Kasumi-1 (cell line): ENCODE measurements around the gene MSMP.

ENCODE experiments used
- DNase-seq, 2 experiments: peaks; one replicate each; lab custom pipeline; 2025; lab: John Stamatoyannopoulos, UW

The MSMP gene

GRCh38 chr9:35754264-35754663 is at the start of gene MSMP:
MSMP (minus strand) TSS chr9:35754276; CDS start chr9:35754129, 147 bp downstream.
- no peak for DNase-seq

- DNase-seq, result no peak
Measured at GRCh38 chr9:35801328-35802128, 47.5 kb upstream of the MSMP start.

GRCh38 chr9:35800530-35800929 is 46.5 kb upstream of the MSMP start:
- no peak for DNase-seq

- no peak for DNase-seq
Measured at GRCh38 chr9:35798658-35799374, 44.7 kb upstream of the MSMP start.

- no peak for DNase-seq
Measured at GRCh38 chr9:35797311-35798109, 43.4 kb upstream of the MSMP start.

- DNase-seq, result no peak
Measured at GRCh38 chr9:35795695-35796094, 41.6 kb upstream of the MSMP start.

GRCh38 chr9:35793461-35793860 is 39.4 kb upstream of the MSMP start:
- no peak for DNase-seq

- no peak for DNase-seq
Measured at GRCh38 chr9:35792826-35793225, 38.8 kb upstream of the MSMP start.

- no peak for DNase-seq
Measured at GRCh38 chr9:35792024-35792813, 38.1 kb upstream of the MSMP start.

- no peak for DNase-seq
Measured at GRCh38 chr9:35791297-35791921, 37.3 kb upstream of the MSMP start, which contains the start of gene NPR2. NPR2 (plus strand) TSS chr9:35791591; CDS start chr9:35792409, 818 bp downstream.

- DNase-seq, result peak; percentile 66 to 83
Measured at GRCh38 chr9:35790385-35791296, 36.6 kb upstream of the MSMP start.

GRCh38 chr9:35790025-35790384 is 35.9 kb upstream of the MSMP start:
- no peak for DNase-seq

- DNase-seq, result no peak
Measured at GRCh38 chr9:35789541-35789940, 35.5 kb upstream of the MSMP start.

- DNase-seq, result no peak
Measured at GRCh38 chr9:35783418-35783817, 29.3 kb upstream of the MSMP start.

- DNase-seq, result no peak
Measured at GRCh38 chr9:35781066-35781465, 27.0 kb upstream of the MSMP start.

GRCh38 chr9:35778496-35778895 is 24.4 kb upstream of the MSMP start:
- no peak for DNase-seq

- DNase-seq, result no peak
Measured at GRCh38 chr9:35776018-35776417, 21.9 kb upstream of the MSMP start.

- DNase-seq, result peak; percentile 74 to 76
Measured at GRCh38 chr9:35774907-35775635, 21.0 kb upstream of the MSMP start.

- DNase-seq, result no peak
Measured at GRCh38 chr9:35771943-35772342, 17.9 kb upstream of the MSMP start.
